Muscle layer of duodenum (tissue), 2 donors: ENCODE results near the gene FCN3.
"Not testable (repeated sequence)": the region's sequence is repeated elsewhere in the genome, so short reads cannot be mapped to it uniquely, and the experiment has no call there.

ENCODE experiments used
- H3K27ac ChIP-seq: one replicate; pipeline ENCODE4 v1.7.0; 2013; ENCODE audit warnings: mild to moderate bottlenecking, low read length
- H3K27me3 ChIP-seq: one replicate; pipeline ENCODE4 v1.7.0; 2013; ENCODE audit warnings: low read depth, mild to moderate bottlenecking, control low read depth, low read length
- H3K36me3 ChIP-seq, 2 donors: one replicate each; pipeline ENCODE4 v1.7.0; 2013; ENCODE audit warnings: low read length in 2 of 2, control low read depth in 1 of 2, mild to moderate bottlenecking in 1 of 2; ENCODE audit not compliant: insufficient read depth in 2 of 2, control insufficient read depth in 1 of 2
- H3K4me1 ChIP-seq, 2 donors: one replicate each; pipeline ENCODE4 v1.7.0; 2013; ENCODE audit warnings: low read length in 2 of 2, mild to moderate bottlenecking in 2 of 2, control low read depth in 1 of 2, moderate library complexity in 1 of 2; ENCODE audit not compliant: insufficient read depth in 2 of 2, control insufficient read depth in 1 of 2
- H3K4me3 ChIP-seq, 2 donors: one replicate each; pipeline ENCODE4 v1.7.0; 2013; ENCODE audit warnings: low read length in 2 of 2, low read depth in 1 of 2, mild to moderate bottlenecking in 1 of 2
- H3K9me3 ChIP-seq, 2 donors: one replicate each; pipeline ENCODE4 v1.7.0; 2013; ENCODE audit warnings: low read length in 2 of 2, control low read depth in 1 of 2, mild to moderate bottlenecking in 1 of 2; ENCODE audit not compliant: control insufficient read depth in 1 of 2
- donor health status: healthy.

Gene FCN3

GRCh38 chr1:27388337-27389005 is 13.8 kb upstream of the FCN3 start:
- H3K9me3 ChIP-seq = no peaks in the 10 kb centered on the region
- H3K4me1 ChIP-seq = peaks cover 7 to 14% of the 10 kb centered on the region in 2 donors
- no peak overlapping the region for H3K27ac ChIP-seq
- no peak overlapping the region for H3K4me3 ChIP-seq
- H3K36me3 ChIP-seq = no peaks in the 10 kb centered on the region
- no peaks in the 10 kb centered on the region for H3K27me3 ChIP-seq

- not testable (repeated sequence) for H3K27me3 ChIP-seq, H3K4me1 ChIP-seq, H3K4me3 ChIP-seq, H3K9me3 ChIP-seq, H3K36me3 ChIP-seq, H3K27ac ChIP-seq
These were observed 10.2 kb upstream of the FCN3 start for GRCh38 chr1:27384797-27385196.

GRCh38 chr1:27383661-27384060 is 9.0 kb upstream of the FCN3 start:
- H3K27ac ChIP-seq = no peak overlapping the region
- H3K9me3 ChIP-seq = no peaks in the 10 kb centered on the region
- no peaks in the 10 kb centered on the region for H3K27me3 ChIP-seq
- no peaks in the 10 kb centered on the region for H3K36me3 ChIP-seq
- H3K4me3 ChIP-seq = no peak overlapping the region
- H3K4me1 ChIP-seq = no peaks in the 10 kb centered on the region

- Histone ChIP-seq H3K36me3 (no peaks in the 10 kb centered on the region), H3K27me3 (no peaks in the 10 kb centered on the region), H3K9me3 (no peaks in the 10 kb centered on the region), H3K27ac (no peak within 1 kb of the TSS), H3K4me1 (no peaks in the 10 kb centered on the region), H3K4me3 (no peak within 1 kb of the TSS)
These were observed 8.5 kb upstream of the FCN3 start, which contains the start of gene CD164L2 for GRCh38 chr1:27383039-27383605. Gene CD164L2, minus strand, starts transcription at chr1:27383333. Its CDS starts 94 bp downstream, at chr1:27383239.

GRCh38 chr1:27381969-27382762 is 7.5 kb upstream of the FCN3 start:
- no peaks in the 10 kb centered on the region for H3K4me1 ChIP-seq
- H3K36me3 ChIP-seq = no peaks in the 10 kb centered on the region
- H3K9me3 ChIP-seq = no peaks in the 10 kb centered on the region
- no peaks in the 10 kb centered on the region for H3K27me3 ChIP-seq
- H3K27ac ChIP-seq = no peak overlapping the region
- no peak overlapping the region for H3K4me3 ChIP-seq

GRCh38 chr1:27380766-27381733 is 6.4 kb upstream of the FCN3 start:
- H3K36me3 ChIP-seq = no peaks in the 10 kb centered on the region
- H3K27me3 ChIP-seq = no peaks in the 10 kb centered on the region
- H3K4me1 ChIP-seq = no peaks in the 10 kb centered on the region
- no peak overlapping the region for H3K27ac ChIP-seq
- no peaks in the 10 kb centered on the region for H3K9me3 ChIP-seq
- no peak overlapping the region for H3K4me3 ChIP-seq

- no peak overlapping the region for H3K27ac ChIP-seq
- no peaks in the 10 kb centered on the region for H3K36me3 ChIP-seq
These were observed 5.6 kb upstream of the FCN3 start for GRCh38 chr1:27380224-27380623.

GRCh38 chr1:27379564-27380122 is 5.0 kb upstream of the FCN3 start:
- Histone ChIP-seq H3K9me3 (no peaks in the 10 kb centered on the region), H3K27me3 (no peaks in the 10 kb centered on the region), H3K4me1 (no peaks in the 10 kb centered on the region), H3K36me3 (no peaks in the 10 kb centered on the region), H3K4me3 (no peak overlapping the region), H3K27ac (no peak overlapping the region)

More at GRCh38 chr1:27380224-27380623, 5.6 kb upstream of the FCN3 start:
- Histone ChIP-seq H3K4me3 (no peak overlapping the region), H3K27me3 (no peaks in the 10 kb centered on the region), H3K9me3 (no peaks in the 10 kb centered on the region), H3K4me1 (no peaks in the 10 kb centered on the region)

- Histone ChIP-seq H3K36me3 (no peaks in the 10 kb centered on the region), H3K4me1 (no peaks in the 10 kb centered on the region), H3K4me3 (no peak overlapping the region), H3K27me3 (no peaks in the 10 kb centered on the region), H3K9me3 (no peaks in the 10 kb centered on the region), H3K27ac (no peak overlapping the region)
These were observed 3.3 kb upstream of the FCN3 start for GRCh38 chr1:27377760-27378495.
